Right renal pelvis (tissue), 4 donors: Measurements from ENCODE around the gene BAHD1. TPM values are rescaled to one million over a fixed set of nuclear protein-coding genes. Genes with fewer than 3 reads are reported as not detected.

Experiments used
- polyA plus RNA-seq, 4 donors: library from polyadenylated mRNA; unstranded; fragments of 120-200 nt; gene quantifications; one replicate each; pipeline ENCODE4 v1.2.1, GENCODE V29; 2013; ENCODE audit not compliant: insufficient read length in 4 of 4

Gene BAHD1
- polyA plus RNA-seq, 4 donors, result 20.2 to 27.4 (median 21.7) TPM

Other genes starting within 250 kb of the BAHD1 start
- 1 to 10 TPM; 6.3 to 6.7 (median 6.6) TPM for gene PAK6, start 201.9 kb upstream of the BAHD1 start, polyA plus RNA-seq
- gene ANKRD63, start 157.9 kb upstream of the BAHD1 start, polyA plus RNA-seq, result under 1 TPM in 1 of 4 donors, not detected in 3; 0.26 TPM
- 10 to 100 TPM in 2 of 4 donors, 1 to 10 TPM in 2; 7.9 to 12.3 (median 10.3) TPM for gene PLCB2, start 133.0 kb upstream of the BAHD1 start, polyA plus RNA-seq
- 10 to 100 TPM; 20.1 to 23.2 (median 20.6) TPM for gene INAFM2, start 117.3 kb upstream of the BAHD1 start, polyA plus RNA-seq
- 10 to 100 TPM in 1 of 4 donors, 1 to 10 TPM in 3; 3.9 to 10.8 (median 7.6) TPM for gene CCDC9B, start 100.0 kb upstream of the BAHD1 start, polyA plus RNA-seq
- gene PHGR1, start 89.9 kb upstream of the BAHD1 start, polyA plus RNA-seq, result not detected
- 1 to 10 TPM in 1 of 4 donors, under 1 TPM in 3; 0.18 to 1.3 (median 0.62) TPM for gene DISP2, start 82.7 kb upstream of the BAHD1 start, polyA plus RNA-seq
- gene KNSTRN, start 58.2 kb upstream of the BAHD1 start, polyA plus RNA-seq, result 10 to 100 TPM; 29.5 to 34.7 (median 31.0) TPM
- 10 to 100 TPM; 63.3 to 79.3 (median 72.3) TPM for gene IVD, start 35.2 kb upstream of the BAHD1 start, polyA plus RNA-seq
- 10 to 100 TPM; 34.6 to 42.8 (median 39.7) TPM for gene CHST14, start 30.0 kb downstream of the BAHD1 start, polyA plus RNA-seq
- gene CCDC32, start 124.1 kb downstream of the BAHD1 start, polyA plus RNA-seq, result 10 to 100 TPM; 25.9 to 30.1 (median 27.7) TPM
- 10 to 100 TPM; 11.1 to 14.4 (median 12.6) TPM for gene RPUSD2, start 128.3 kb downstream of the BAHD1 start, polyA plus RNA-seq
- 10 to 100 TPM; 18.2 to 22.7 (median 20.2) TPM for gene KNL1, start 153.3 kb downstream of the BAHD1 start, polyA plus RNA-seq